ENCODE results near the gene DIP2B. TPM values are rescaled to one million over a fixed set of nuclear protein-coding genes. Genes with fewer than 3 reads are reported as not detected.

Gene DIP2B
- total RNA-seq, 4 donors from 2014 or later = 68.6 to 97.2 (median 73.7) TPM

DNA sequence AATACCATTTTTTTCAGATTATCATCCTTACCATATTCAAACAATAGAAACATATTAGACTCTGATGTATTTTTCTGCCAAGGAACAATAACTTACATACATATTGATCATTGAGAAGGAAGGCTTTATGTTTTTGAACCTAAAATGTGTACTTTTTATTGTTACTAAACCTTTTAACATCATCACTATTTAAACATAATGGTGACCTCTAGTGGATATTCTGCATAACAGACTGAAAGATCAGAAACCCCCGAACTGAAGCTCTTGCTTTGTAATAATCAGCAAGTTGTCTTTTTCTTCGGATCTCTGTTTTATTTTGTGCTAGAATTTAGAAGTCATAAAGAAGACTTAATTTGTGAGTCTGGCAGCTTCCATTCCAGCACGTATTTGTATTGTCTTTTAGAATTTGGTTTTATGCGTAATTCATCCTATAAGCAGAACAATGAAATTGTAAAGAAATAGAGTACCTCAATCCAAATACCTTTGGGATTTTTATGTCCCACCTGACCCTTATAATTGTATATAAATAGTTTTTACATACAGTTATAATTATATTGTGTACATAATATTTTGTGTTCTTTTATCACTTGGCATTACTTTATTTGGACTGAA is 133.2 kb downstream of the DIP2B start:
- WGBS = 28% methylated on average over 4 of the region's 4 CpGs
- Histone ChIP-seq H3K4me3 (no peak overlapping the region), H3K36me3 (peaks cover 4% of the 10 kb centered on the region), H3K27me3 (no peaks in the 10 kb centered on the region), H3K27ac (no peak overlapping the region), H3K4me1 (peaks cover 43% of the 10 kb centered on the region), H3K9me3 (no peaks in the 10 kb centered on the region)
- DNase-seq (ENCODE audit: low spot score in 2 of 2) = no peak
- TF ChIP-seq, protein P1, sequence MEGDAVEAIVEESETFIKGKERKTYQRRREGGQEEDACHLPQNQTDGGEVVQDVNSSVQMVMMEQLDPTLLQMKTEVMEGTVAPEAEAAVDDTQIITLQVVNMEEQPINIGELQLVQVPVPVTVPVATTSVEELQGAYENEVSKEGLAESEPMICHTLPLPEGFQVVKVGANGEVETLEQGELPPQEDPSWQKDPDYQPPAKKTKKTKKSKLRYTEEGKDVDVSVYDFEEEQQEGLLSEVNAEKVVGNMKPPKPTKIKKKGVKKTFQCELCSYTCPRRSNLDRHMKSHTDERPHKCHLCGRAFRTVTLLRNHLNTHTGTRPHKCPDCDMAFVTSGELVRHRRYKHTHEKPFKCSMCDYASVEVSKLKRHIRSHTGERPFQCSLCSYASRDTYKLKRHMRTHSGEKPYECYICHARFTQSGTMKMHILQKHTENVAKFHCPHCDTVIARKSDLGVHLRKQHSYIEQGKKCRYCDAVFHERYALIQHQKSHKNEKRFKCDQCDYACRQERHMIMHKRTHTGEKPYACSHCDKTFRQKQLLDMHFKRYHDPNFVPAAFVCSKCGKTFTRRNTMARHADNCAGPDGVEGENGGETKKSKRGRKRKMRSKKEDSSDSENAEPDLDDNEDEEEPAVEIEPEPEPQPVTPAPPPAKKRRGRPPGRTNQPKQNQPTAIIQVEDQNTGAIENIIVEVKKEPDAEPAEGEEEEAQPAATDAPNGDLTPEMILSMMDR (IDR thresholded peaks at IDR 0.05) = peak; percentile 48 to 54
- TF ChIP-seq EP300 (IDR thresholded peaks at IDR 0.05) = no peak

DNA sequence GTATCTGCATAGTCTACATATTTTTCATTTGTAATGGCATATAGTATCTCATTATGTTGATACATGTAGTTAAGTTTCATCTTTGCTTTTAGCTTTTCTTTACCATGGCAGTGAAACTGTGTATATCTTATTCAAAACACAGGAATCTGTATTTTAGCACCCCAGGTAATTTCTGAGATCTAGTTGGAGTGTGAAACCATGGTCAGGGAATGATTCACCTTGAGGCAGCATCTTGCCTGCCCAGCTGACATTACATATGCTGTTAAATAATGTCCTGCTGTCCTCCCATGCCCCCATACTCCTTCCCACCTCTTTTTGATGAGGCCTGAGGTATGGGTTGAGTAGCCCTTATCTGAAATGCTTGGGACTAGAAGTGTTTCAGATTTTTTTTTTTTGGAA is 133.7 kb downstream of the DIP2B start:
- Histone ChIP-seq H3K36me3 (peaks cover 4% of the 10 kb centered on the region), H3K4me1 (peaks cover 43% of the 10 kb centered on the region), H3K4me3 (no peak overlapping the region), H3K9me3 (no peaks in the 10 kb centered on the region), H3K27me3 (no peaks in the 10 kb centered on the region), H3K27ac (no peak overlapping the region)
- no peak for DNase-seq (ENCODE audit: low spot score in 2 of 2)
- TF ChIP-seq POLR2A (IDR thresholded peaks at IDR 0.05) = no peak
- no peak for TF ChIP-seq EP300 (IDR thresholded peaks at IDR 0.05)
- no peak for TF ChIP-seq POLR2AphosphoS5 (IDR thresholded peaks at IDR 0.05)
- TF ChIP-seq, protein P1 (IDR thresholded peaks at IDR 0.05) = no peak

DNA sequence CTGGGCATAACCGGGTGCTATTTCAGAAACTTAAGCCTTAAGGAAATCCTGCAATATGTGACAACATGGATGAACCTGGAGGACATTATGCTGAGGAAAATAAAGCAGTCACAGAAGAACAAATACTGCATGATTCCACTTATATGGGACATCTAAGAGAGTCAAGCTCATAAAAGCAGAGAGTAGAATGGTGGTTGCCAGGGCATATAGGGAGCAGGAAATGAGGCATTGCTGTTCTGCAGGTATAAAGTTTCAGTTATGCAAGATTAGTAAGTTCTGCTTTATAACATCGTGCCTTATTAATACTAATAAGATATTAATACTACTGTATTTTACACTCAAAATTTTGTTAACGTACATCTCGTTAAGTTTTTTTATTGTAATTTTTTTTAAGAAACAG is 134.9 kb downstream of the DIP2B start:
- Histone ChIP-seq H3K4me1 (peaks cover 48% of the 10 kb centered on the region), H3K36me3 (peaks cover 15% of the 10 kb centered on the region), H3K9me3 (no peaks in the 10 kb centered on the region), H3K4me3 (no peak overlapping the region), H3K27ac (no peak overlapping the region), H3K27me3 (no peaks in the 10 kb centered on the region)
- TF ChIP-seq POLR2A (IDR thresholded peaks at IDR 0.05) (no peak), POLR2AphosphoS5 (IDR thresholded peaks at IDR 0.05) (no peak), EP300 (IDR thresholded peaks at IDR 0.05) (no peak)
- TF ChIP-seq, protein P1 (IDR thresholded peaks at IDR 0.05) = no peak
- DNase-seq (ENCODE audit: low spot score in 2 of 2) = no peak
- 86% methylated on average over 4 of the region's 4 CpGs for WGBS

DNA sequence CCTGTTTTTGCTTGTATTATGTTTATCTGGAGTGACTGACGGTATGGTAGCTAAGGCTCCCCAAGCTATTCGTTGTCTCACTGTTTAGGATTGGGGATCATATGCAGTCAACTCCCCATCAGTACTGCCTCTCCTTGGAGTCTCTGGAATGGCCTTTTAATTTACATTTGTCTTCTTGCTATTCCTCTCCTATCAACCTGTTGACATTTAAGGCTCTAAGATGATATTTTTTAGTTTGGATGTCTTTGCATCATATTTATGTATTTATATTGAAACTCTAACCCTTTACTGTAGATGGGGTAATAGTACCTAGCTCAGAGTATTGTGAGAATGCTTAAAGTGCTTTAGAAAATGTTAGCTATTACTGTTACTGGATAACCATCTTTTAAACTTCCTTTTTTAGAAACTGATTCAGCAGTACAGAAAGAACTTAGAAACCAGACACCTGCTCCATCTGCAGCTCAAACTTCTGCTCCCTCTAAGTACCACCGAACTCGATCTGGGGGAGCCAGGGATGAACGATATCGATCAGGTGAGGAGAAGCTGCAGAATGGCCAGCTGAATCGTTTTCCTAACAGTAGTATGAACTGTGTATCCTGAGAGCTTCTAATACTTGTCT is 135.6 kb downstream of the DIP2B start:
- Histone ChIP-seq H3K36me3 (peaks cover 15% of the 10 kb centered on the region), H3K27me3 (no peaks in the 10 kb centered on the region), H3K27ac (no peak overlapping the region), H3K4me3 (no peak overlapping the region), H3K4me1 (peaks cover 42% of the 10 kb centered on the region), H3K9me3 (no peaks in the 10 kb centered on the region)
- DNase-seq (ENCODE audit: low spot score in 2 of 2) = no peak
- TF ChIP-seq EP300 (IDR thresholded peaks at IDR 0.05) = no peak
- TF ChIP-seq POLR2AphosphoS5 (IDR thresholded peaks at IDR 0.05) = no peak
- TF ChIP-seq POLR2A (IDR thresholded peaks at IDR 0.05) = no peak
- TF ChIP-seq, protein P1 (IDR thresholded peaks at IDR 0.05) = no peak
- WGBS = 90% methylated on average over 7 of the region's 7 CpGs

DNA sequence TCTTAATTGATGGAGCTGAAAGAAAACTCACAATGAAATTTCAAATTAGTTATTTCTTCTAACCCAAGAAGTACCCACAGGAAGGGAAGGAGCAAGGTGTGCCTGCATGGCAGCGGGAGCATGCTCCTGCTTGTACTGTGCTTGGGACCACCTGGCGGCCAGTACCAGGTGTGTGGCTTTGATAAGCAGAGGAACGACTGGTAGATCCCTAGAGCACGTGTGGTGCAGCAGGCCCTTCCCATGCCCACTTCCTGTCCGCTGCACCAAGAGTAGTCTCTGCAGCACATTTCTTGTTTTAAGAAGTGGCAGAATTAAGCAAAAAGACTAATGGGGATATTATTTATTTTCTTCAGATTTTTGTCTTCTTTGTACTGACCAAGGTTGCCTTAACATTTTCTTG is 136.8 kb downstream of the DIP2B start:
- DNase-seq (ENCODE audit: low spot score in 2 of 2) = no peak
- H3K27ac ChIP-seq = no peak overlapping the region
- TF ChIP-seq POLR2A (IDR thresholded peaks at IDR 0.05) (no peak), POLR2AphosphoS5 (IDR thresholded peaks at IDR 0.05) (no peak), EP300 (IDR thresholded peaks at IDR 0.05) (no peak)
- TF ChIP-seq, protein P1 (IDR thresholded peaks at IDR 0.05) = no peak
- no peak overlapping the region for H3K4me3 ChIP-seq
- H3K27me3 ChIP-seq = no peaks in the 10 kb centered on the region
- H3K4me1 ChIP-seq = peaks cover 37% of the 10 kb centered on the region
- 64% methylated on average over 5 of the region's 5 CpGs for WGBS
- peaks cover 15% of the 10 kb centered on the region for H3K36me3 ChIP-seq
- no peaks in the 10 kb centered on the region for H3K9me3 ChIP-seq

Measured in suprapubic skin (tissue), 4 donors.